GM23338 (cell line): ENCODE measurements around the gene WDR37. TPM values are rescaled to one million over a fixed set of nuclear protein-coding genes. Genes with fewer than 3 reads are reported as not detected.

Experiments
- ATAC-seq: fragments of 200-7000 bp; cut with Tn5 transposase; 3 replicates; pipeline ENCODE4 v1.9.1; 2020
- DNase-seq: peaks from one replicate; pipeline ENCODE4 v3.0.0-alpha.2; 2015; ENCODE audit warnings: low spot score
- H2AFZ ChIP-seq: fragments of 200-600 bp; sonication (generic); 2 replicates; pipeline ENCODE4 v1.8.0; 2016; ENCODE audit warnings: antibody characterized with exemption, mild to moderate bottlenecking, moderate library complexity
- H3F3A ChIP-seq: fragments of 200-600 bp; sonication (generic); replicated peaks from 2 replicates; pipeline ENCODE4 v1.8.0; 2017; ENCODE audit warnings: antibody characterized with exemption, mixed run types, low read depth
- H3K27ac ChIP-seq: fragments of 200-600 bp; sonication (generic); 2 replicates; pipeline ENCODE4 v1.6.1; 2016; ENCODE audit warnings: low read depth
- H3K27me3 ChIP-seq: fragments of 200-600 bp; sonication (generic); 2 replicates; pipeline ENCODE4 v1.8.0; 2016; ENCODE audit warnings: mild to moderate bottlenecking, mixed run types, moderate library complexity; ENCODE audit not compliant: insufficient read depth
- H3K36me3 ChIP-seq: fragments of 200-600 bp; sonication (generic); 2 replicates; pipeline ENCODE4 v1.8.0; 2016; ENCODE audit warnings: mild to moderate bottlenecking; ENCODE audit not compliant: insufficient read depth
- H3K4me1 ChIP-seq: fragments of 200-600 bp; sonication (generic); 2 replicates; pipeline ENCODE4 v1.8.0; 2016; ENCODE audit warnings: mild to moderate bottlenecking, moderate library complexity; ENCODE audit not compliant: insufficient read depth
- H3K4me2 ChIP-seq: fragments of 200-600 bp; sonication (generic); 2 replicates; pipeline ENCODE4 v1.7.1; 2017; ENCODE audit warnings: mixed run types
- H3K4me3 ChIP-seq: fragments of 200-600 bp; sonication (generic); 2 replicates; pipeline ENCODE4 v1.6.1; 2016; ENCODE audit warnings: mixed run types
- H3K79me2 ChIP-seq: fragments of 200-600 bp; sonication (generic); replicated peaks from 2 replicates; pipeline ENCODE4 v1.8.0; 2017; ENCODE audit warnings: mild to moderate bottlenecking; ENCODE audit not compliant: insufficient read depth
- H3K9me2 ChIP-seq: fragments of 200-600 bp; sonication (generic); 2 replicates; pipeline ENCODE4 v1.8.0; 2017; ENCODE audit not compliant: insufficient read depth
- H4K20me1 ChIP-seq: fragments of 200-600 bp; sonication (generic); replicated peaks from 2 replicates; pipeline ENCODE4 v1.8.0; 2017; ENCODE audit warnings: mild to moderate bottlenecking; ENCODE audit not compliant: insufficient read depth
- H3K27ac Mint-ChIP-seq: 2 replicates; pipeline ENCODE4 v1.8.0; 2020; ENCODE audit warnings: inconsistent platforms, mild to moderate bottlenecking, moderate library complexity, mixed read lengths
- H3K27me3 Mint-ChIP-seq: 3 replicates; pipeline ENCODE4 v1.8.0; 2022; ENCODE audit warnings: low read depth, mild to moderate bottlenecking, moderate library complexity, mixed read lengths, inconsistent platforms; ENCODE audit not compliant: insufficient read depth, poor library complexity
- H3K36me3 Mint-ChIP-seq: 3 replicates; pipeline ENCODE4 v1.8.0; 2021; ENCODE audit warnings: low read depth, mild to moderate bottlenecking, inconsistent platforms, moderate library complexity, mixed read lengths
- H3K4me1 Mint-ChIP-seq: 3 replicates; pipeline ENCODE4 v1.8.0; 2020; ENCODE audit warnings: mild to moderate bottlenecking, inconsistent platforms, mixed read lengths
- H3K4me3 Mint-ChIP-seq: 3 replicates; pipeline ENCODE4 v1.8.0; 2021; ENCODE audit warnings: moderate library complexity, mild to moderate bottlenecking, inconsistent platforms, mixed read lengths
- H3K9me3 Mint-ChIP-seq: 3 replicates; pipeline ENCODE4 v1.8.0; 2020; ENCODE audit warnings: moderate library complexity, mild to moderate bottlenecking, inconsistent platforms, mixed read lengths
- CREB1 ChIP-seq: fragments of 250-450 bp; sonication (Bioruptor Pico); IDR thresholded peaks from 2 replicates; pipeline ENCODE4 v1.5.0; 2020; ENCODE audit warnings: low read depth, mild to moderate bottlenecking, moderate library complexity
- ETS1 ChIP-seq: IDR thresholded peaks from 2 replicates; pipeline ENCODE4 v1.6.1; 2016; ENCODE audit warnings: antibody characterized with exemption
- EZH2 ChIP-seq: fragments of 200-600 bp; sonication (generic); IDR thresholded peaks from one replicate; pipeline ENCODE4 v1.8.0; 2017; ENCODE audit warnings: antibody characterized with exemption, mild to moderate bottlenecking, low read depth; ENCODE audit not compliant: unreplicated experiment
- EZH2phosphoT487 ChIP-seq: fragments of 200-600 bp; sonication (generic); IDR thresholded peaks from one replicate; pipeline ENCODE4 v1.8.1; 2018; ENCODE audit warnings: antibody characterized with exemption; ENCODE audit not compliant: unreplicated experiment
- JUNB ChIP-seq: IDR thresholded peaks from one replicate; pipeline ENCODE4 v1.6.1; 2016; ENCODE audit warnings: antibody characterized with exemption; ENCODE audit not compliant: unreplicated experiment
- POLR2AphosphoS5 ChIP-seq: IDR thresholded peaks from 2 replicates; pipeline ENCODE4 v1.6.1; 2016; ENCODE audit warnings: antibody characterized with exemption, low read depth
- REST ChIP-seq: IDR thresholded peaks from one replicate; pipeline ENCODE4 v1.6.1; 2018; ENCODE audit warnings: antibody characterized with exemption; ENCODE audit not compliant: unreplicated experiment
- STAT1 ChIP-seq: IDR thresholded peaks from one replicate; pipeline ENCODE4 v1.6.1; 2016; ENCODE audit warnings: antibody characterized with exemption; ENCODE audit not compliant: unreplicated experiment
- ZNF114 ChIP-seq: fragments of 250-450 bp; sonication (Bioruptor Pico); IDR thresholded peaks from 2 replicates; pipeline ENCODE4 v1.5.0; 2020; ENCODE audit warnings: mild to moderate bottlenecking, moderate library complexity
- ZNF331 ChIP-seq: fragments of 250-450 bp; sonication (Bioruptor Pico); IDR thresholded peaks from 2 replicates; pipeline ENCODE4 v1.5.0; 2020; ENCODE audit warnings: low read depth, mild to moderate bottlenecking, moderate library complexity
- polyA plus RNA-seq: library from polyadenylated mRNA; unstranded; fragments of >200 nt; fragmentation: Nextera tagmentation; extraction: Ambion mirVana; gene quantifications from 2 replicates; pipeline ENCODE4 v1.2.1, GENCODE V29; 2016
- total RNA-seq: library from RNA; depleted of rRNA; stranded (reverse); fragments of >200 nt; shearing (Covaris generic); gene quantifications from 2 replicates; pipeline ENCODE4 v1.2.3, GENCODE V29; 2014
- TF ChIP-seq, protein P1 (sequence below), 2 experiments: fragments of 200-600 bp in 1 of 2; sonication (generic) in 1 of 2; conservative IDR thresholded peaks; 2 replicates each; pipeline versions ENCODE4 v1.5.1 to v1.6.1; 2016 to 2017; ENCODE audit warnings: antibody characterized with exemption in 2 of 2, low read depth in 2 of 2, mild to moderate bottlenecking in 2 of 2, moderate library complexity in 1 of 2

The WDR37 gene
- total and polyA plus RNA-seq, 2 experiments from 2014 or later = 6.0 to 10.2 TPM

- no peaks in the 10 kb centered on the region for H3K9me2 ChIP-seq
- Mint-ChIP-seq H3K9me3 (no peaks in the 10 kb centered on the region), H3K27ac (peak overlapping the region; percentile 60; the same call in 1 of the 2 replicates), H3K36me3 (peaks cover 42% of the 10 kb centered on the region), H3K4me3 (no peak overlapping the region), H3K27me3 (no peaks in the 10 kb centered on the region), H3K4me1 (peaks cover 13% of the 10 kb centered on the region)
- H2AFZ ChIP-seq = no peak overlapping the region
- no peak for ATAC-seq
- H4K20me1 ChIP-seq = peaks cover 41% of the 10 kb centered on the region
- peaks cover 51% of the 10 kb centered on the region for H3K36me3 ChIP-seq
- H3F3A ChIP-seq = peaks cover 37% of the 10 kb centered on the region
- H3K27me3 ChIP-seq = no peaks in the 10 kb centered on the region
- peaks cover 6% of the 10 kb centered on the region for H3K4me1 ChIP-seq
- no peak overlapping the region for H3K4me3 ChIP-seq
- no peak for DNase-seq
- H3K4me2 ChIP-seq = no peak overlapping the region
- no peak overlapping the region; the same call in 1 of the 2 replicates for H3K27ac ChIP-seq
- TF ChIP-seq, protein P1, sequence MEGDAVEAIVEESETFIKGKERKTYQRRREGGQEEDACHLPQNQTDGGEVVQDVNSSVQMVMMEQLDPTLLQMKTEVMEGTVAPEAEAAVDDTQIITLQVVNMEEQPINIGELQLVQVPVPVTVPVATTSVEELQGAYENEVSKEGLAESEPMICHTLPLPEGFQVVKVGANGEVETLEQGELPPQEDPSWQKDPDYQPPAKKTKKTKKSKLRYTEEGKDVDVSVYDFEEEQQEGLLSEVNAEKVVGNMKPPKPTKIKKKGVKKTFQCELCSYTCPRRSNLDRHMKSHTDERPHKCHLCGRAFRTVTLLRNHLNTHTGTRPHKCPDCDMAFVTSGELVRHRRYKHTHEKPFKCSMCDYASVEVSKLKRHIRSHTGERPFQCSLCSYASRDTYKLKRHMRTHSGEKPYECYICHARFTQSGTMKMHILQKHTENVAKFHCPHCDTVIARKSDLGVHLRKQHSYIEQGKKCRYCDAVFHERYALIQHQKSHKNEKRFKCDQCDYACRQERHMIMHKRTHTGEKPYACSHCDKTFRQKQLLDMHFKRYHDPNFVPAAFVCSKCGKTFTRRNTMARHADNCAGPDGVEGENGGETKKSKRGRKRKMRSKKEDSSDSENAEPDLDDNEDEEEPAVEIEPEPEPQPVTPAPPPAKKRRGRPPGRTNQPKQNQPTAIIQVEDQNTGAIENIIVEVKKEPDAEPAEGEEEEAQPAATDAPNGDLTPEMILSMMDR (conservative IDR thresholded peaks at IDR 0.05; ENCODE audit: low read depth in 2 of 2) = no peak
- TF ChIP-seq POLR2AphosphoS5 (no peak), ZNF114 (no peak), EZH2 (no peak), CREB1 (CRISPR knock-in tag) (no peak), EZH2phosphoT487 (no peak), STAT1 (no peak), ZNF331 (CRISPR knock-in tag) (no peak), JUNB (no peak), REST (no peak), ETS1 (no peak)
- H3K79me2 ChIP-seq = peaks cover 24% of the 10 kb centered on the region
These were observed 16.1 kb upstream of the WDR37 start for GRCh38 chr10:1040133-1040532.
